Large intestine (tissue), 12 donors: Measurements from ENCODE around the gene PCDHA8. TPM values are rescaled to one million over a fixed set of nuclear protein-coding genes. Genes with fewer than 3 reads are reported as not detected.
"Not testable (repeated sequence)": the region's sequence is repeated elsewhere in the genome, so short reads cannot be mapped to it uniquely, and the experiment has no call there.

Experiments used
- DNase-seq, 2 donors: peaks; one replicate each; pipeline versions ENCODE4 v3.0.0 to v3.0.0-alpha.2; 2013
- H3K27ac ChIP-seq: one replicate; pipeline ENCODE4 v1.5.1; 2013; ENCODE audit warnings: low read length
- H3K27me3 ChIP-seq: 2 replicates; pipeline ENCODE4 v1.6.1; 2013; ENCODE audit warnings: low read length; ENCODE audit not compliant: control insufficient read depth, insufficient read depth
- H3K36me3 ChIP-seq: 2 replicates; pipeline ENCODE4 v1.6.1; 2013; ENCODE audit warnings: low read length; ENCODE audit not compliant: control insufficient read depth, insufficient read depth
- H3K4me1 ChIP-seq: one replicate; pipeline ENCODE4 v1.6.1; 2013; ENCODE audit warnings: low read length; ENCODE audit not compliant: control insufficient read depth, insufficient read depth
- H3K4me3 ChIP-seq: one replicate; pipeline ENCODE4 v1.5.1; 2013; ENCODE audit warnings: low read length
- H3K9me3 ChIP-seq: one replicate; pipeline ENCODE4 v1.6.1; 2013; ENCODE audit warnings: mild to moderate bottlenecking, low read depth, low read length, moderate library complexity; ENCODE audit not compliant: control insufficient read depth
- WGBS: methylation state at CpG from one replicate; pipeline ENCODE4 v1.1.5; 2013; ENCODE audit warnings: low lambda C conversion rate; ENCODE audit not compliant: insufficient coverage; 5-methylcytosine and 5-hydroxymethylcytosine counted together
- long read RNA-seq, 11 donors: transcript quantifications; one replicate each; lab custom pipeline, GENCODE V29; 2026
- polyA plus RNA-seq: library from polyadenylated mRNA; unstranded; fragments of 120-200 nt; gene quantifications from one replicate; pipeline ENCODE4 v1.2.1, GENCODE V29; 2013

The PCDHA8 gene
- polyA plus RNA-seq = 0.43 TPM
- long read RNA-seq, donor 1 = 0 reads
- long read RNA-seq, donor 2 = 0 reads
- long read RNA-seq, donor 3 = 0 reads
- long read RNA-seq, donor 4 = 0 reads
- long read RNA-seq, donor 5 = 0 reads
- long read RNA-seq, donor 6 = 0 reads
- long read RNA-seq, donor 7 = 0 reads
- long read RNA-seq, donor 8 = 0 reads
- long read RNA-seq, donor 9, partial matches to known transcripts = 0 of 2 reads
- long read RNA-seq, donor 9, other reads (novel, unspliced or antisense) = 0 of 2 reads
- long read RNA-seq, donor 10, full-length matches to known transcripts = 1 of 1 reads
- long read RNA-seq, donor 10, partial matches to known transcripts = 0 of 1 reads
- long read RNA-seq, donor 10, other reads (novel, unspliced or antisense) = 0 of 1 reads
- long read RNA-seq, donor 11 = 0 reads

- Histone ChIP-seq H3K4me3 (no peak within 1 kb of the TSS), H3K36me3 (no peaks in the 10 kb centered on the region), H3K27ac (no peak within 1 kb of the TSS), H3K27me3 (no peaks in the 10 kb centered on the region), H3K4me1 (no peaks in the 10 kb centered on the region), H3K9me3 (peaks cover 23% of the 10 kb centered on the region)
- DNase-seq = no peak
- 80% methylated on average over 1 of the region's 47 CpGs for WGBS
Measured at GRCh38 chr5:140840978-140841962, at the start of gene PCDHA8. Gene PCDHA8, plus strand, starts transcription at chr5:140841187. Its CDS starts 135 bp downstream, at chr5:140841322.

GRCh38 chr5:140794595-140795258 lies 46.3 kb upstream of the PCDHA8 start, which contains the start of gene PCDHA2:
Gene PCDHA2, plus strand, starts transcription at chr5:140794852.
- Histone ChIP-seq H3K27me3 (no peaks in the 10 kb centered on the region), H3K4me3 (no peak within 1 kb of the TSS), H3K9me3 (peaks cover 21% of the 10 kb centered on the region), H3K36me3 (no peaks in the 10 kb centered on the region), H3K4me1 (no peaks in the 10 kb centered on the region), H3K27ac (no peak within 1 kb of the TSS)
- whole genome bisulfite sequencing = 20% methylated on average over 2 of the region's 27 CpGs
- DNase-seq = no peak

GRCh38 chr5:140795259-140795641 lies 45.7 kb upstream of the PCDHA8 start:
- H3K4me3 ChIP-seq = no peak overlapping the region
- H3K27me3 ChIP-seq = no peaks in the 10 kb centered on the region
- DNase-seq = no peak
- 93% methylated on average over 2 of the region's 15 CpGs for WGBS
- H3K9me3 ChIP-seq = peaks cover 21% of the 10 kb centered on the region
- no peak overlapping the region for H3K27ac ChIP-seq
- no peaks in the 10 kb centered on the region for H3K36me3 ChIP-seq
- no peaks in the 10 kb centered on the region for H3K4me1 ChIP-seq

GRCh38 chr5:140796072-140796717 lies 44.8 kb upstream of the PCDHA8 start:
- not testable (repeated sequence) for H3K27me3 ChIP-seq, H3K36me3 ChIP-seq, H3K4me1 ChIP-seq, DNase-seq, H3K27ac ChIP-seq, H3K4me3 ChIP-seq
- 43% methylated on average over 6 of the region's 72 CpGs for WGBS
- peaks cover 24% of the 10 kb centered on the region for H3K9me3 ChIP-seq

- no peak for DNase-seq
- Histone ChIP-seq H3K9me3 (peaks cover 26% of the 10 kb centered on the region), H3K27me3 (no peaks in the 10 kb centered on the region), H3K4me3 (no peak overlapping the region), H3K36me3 (no peaks in the 10 kb centered on the region), H3K4me1 (no peaks in the 10 kb centered on the region), H3K27ac (no peak overlapping the region)
- WGBS = no CpG with 5 or more reads among the region's 39 CpGs
Measured at GRCh38 chr5:140796718-140797095, 44.3 kb upstream of the PCDHA8 start.

GRCh38 chr5:140800816-140801493 lies 40.0 kb upstream of the PCDHA8 start, which contains the start of gene PCDHA3:
Gene PCDHA3, plus strand, starts transcription at chr5:140801057.
- peaks cover 30% of the 10 kb centered on the region for H3K9me3 ChIP-seq

GRCh38 chr5:140801494-140801841 lies 39.5 kb upstream of the PCDHA8 start:
- Histone ChIP-seq H3K27me3 (peaks cover 2% of the 10 kb centered on the region), H3K4me3 (no peak overlapping the region), H3K9me3 (peaks cover 24% of the 10 kb centered on the region), H3K27ac (no peak overlapping the region), H3K36me3 (no peaks in the 10 kb centered on the region), H3K4me1 (no peaks in the 10 kb centered on the region)
- 0% methylated on average over 1 of the region's 16 CpGs for WGBS
- DNase-seq = no peak

More at GRCh38 chr5:140800816-140801493, 40.0 kb upstream of the PCDHA8 start, which contains the start of gene PCDHA3:
- Histone ChIP-seq H3K27me3 (peaks cover 2% of the 10 kb centered on the region), H3K4me1 (no peaks in the 10 kb centered on the region), H3K27ac (no peak within 1 kb of the TSS), H3K36me3 (no peaks in the 10 kb centered on the region), H3K4me3 (no peak within 1 kb of the TSS)
- 35% methylated on average over 2 of the region's 29 CpGs for WGBS
- no peak for DNase-seq

GRCh38 chr5:140802381-140802780 lies 38.6 kb upstream of the PCDHA8 start:
- H3K27me3 ChIP-seq, H3K4me1 ChIP-seq, DNase-seq, H3K4me3 ChIP-seq, H3K36me3 ChIP-seq, H3K27ac ChIP-seq: not testable (repeated sequence)
- peaks cover 21% of the 10 kb centered on the region for H3K9me3 ChIP-seq
- no CpG with 5 or more reads among the region's 45 CpGs for WGBS

GRCh38 chr5:140802781-140803271 lies 38.2 kb upstream of the PCDHA8 start:
- no peaks in the 10 kb centered on the region for H3K4me1 ChIP-seq
- H3K4me3 ChIP-seq = no peak overlapping the region
- H3K36me3 ChIP-seq = no peaks in the 10 kb centered on the region
- DNase-seq = no peak
- H3K27me3 ChIP-seq = peaks cover 2% of the 10 kb centered on the region
- no CpG with 5 or more reads among the region's 53 CpGs for WGBS
- no peak overlapping the region for H3K27ac ChIP-seq
- H3K9me3 ChIP-seq = peaks cover 25% of the 10 kb centered on the region
